ENCODE results near the gene GET4. TPM values are rescaled to one million over a fixed set of nuclear protein-coding genes. Genes with fewer than 3 reads are reported as not detected.
A peak's percentile ranks its signal among the peaks of the same experiment; 100 is the strongest.

The GET4 gene
- polyA plus RNA-seq, 1 of the 3 experiments (the other 2 are of a cell fraction) = 63.1 TPM

GRCh38 chr7:915291-916218, 39.2 kb downstream of the GET4 start:
- Histone ChIP-seq H3K27ac (ENCODE audit: low read depth in 2 of 2, low read length in 1 of 2) (peak overlapping the region in 1 of 2 experiments; percentile 30; a peak in 1 of 4 replicates), H3K9ac (no peak overlapping the region), H3K36me3 (replicated peaks in 1 of 2; ENCODE audit: control insufficient read depth in 1 of 2, insufficient read depth in 2 of 2, low read length in 1 of 2) (no peaks in the 10 kb centered on the region), H3K9me3 (no peaks in the 10 kb centered on the region), H2AFZ (ENCODE audit: low read depth) (no peak overlapping the region), H3F3A (replicated peaks; ENCODE audit: insufficient read depth) (peaks cover 4% of the 10 kb centered on the region), H3K9me2 (no peaks in the 10 kb centered on the region), H3K4me3 (ENCODE audit: low read depth in 2 of 2, low read length in 1 of 2) (no peak overlapping the region), H3K4me1 (ENCODE audit: control insufficient read depth in 1 of 2, insufficient read depth in 2 of 2, low read depth in 1 of 2, low read length in 1 of 2) (peaks cover 0 to 24% of the 10 kb centered on the region in 2 experiments; a peak in 1 of 4 replicates), H3K27me3 (ENCODE audit: insufficient read depth) (no peaks in the 10 kb centered on the region), H3K79me2 (ENCODE audit: insufficient read depth) (no peaks in the 10 kb centered on the region), H3K4me2 (no peak overlapping the region), H4K20me1 (ENCODE audit: insufficient read depth) (no peaks in the 10 kb centered on the region)
- 89% methylated on average over 43 of the region's 43 CpGs for WGBS (ENCODE audit: low lambda C conversion rate)
- TF ChIP-seq SIN3A (IDR thresholded peaks at IDR 0.05; ENCODE audit: borderline replicate concordance, low read depth, low read length) = no peak
- TF ChIP-seq CHD2 (IDR thresholded peaks at IDR 0.05; ENCODE audit: low read length, partially characterized antibody) = no peak
- no peak for TF ChIP-seq EP300 (IDR thresholded peaks at IDR 0.05; ENCODE audit: borderline replicate concordance in 1 of 2, low read depth in 1 of 2, low read length in 1 of 2)
- TF ChIP-seq RAD21 (IDR thresholded peaks at IDR 0.05; ENCODE audit: low read length) = no peak
- no peak for TF ChIP-seq RFX5 (IDR thresholded peaks at IDR 0.05; ENCODE audit: low read length)
- no peak for TF ChIP-seq MXI1 (IDR thresholded peaks at IDR 0.05; ENCODE audit: low read depth, low read length)
- no peak for TF ChIP-seq FOSL2 (IDR thresholded peaks at IDR 0.05; ENCODE audit: borderline replicate concordance, low read depth)
- TF ChIP-seq USF2 (IDR thresholded peaks at IDR 0.05; ENCODE audit: borderline replicate concordance, low read depth, low read length) = no peak
- TF ChIP-seq IRF3 (IDR thresholded peaks at IDR 0.05; ENCODE audit: low read depth, low read length) = no peak
- no peak for TF ChIP-seq USF1 (IDR thresholded peaks at IDR 0.05; ENCODE audit: borderline replicate concordance, low read depth)
- TF ChIP-seq FOXM1 (IDR thresholded peaks at IDR 0.05; ENCODE audit: low read depth) = no peak
- TF ChIP-seq NFIC (IDR thresholded peaks at IDR 0.05; ENCODE audit: borderline replicate concordance) = no peak
- TF ChIP-seq MEF2A (IDR thresholded peaks at IDR 0.05; ENCODE audit: borderline replicate concordance, low read depth) = no peak
- no peak for TF ChIP-seq TCF12 (IDR thresholded peaks at IDR 0.05)
- TF ChIP-seq FOXJ3 (CRISPR knock-in tag; IDR thresholded peaks at IDR 0.05) = no peak
- TF ChIP-seq RCOR1 (IDR thresholded peaks at IDR 0.05; ENCODE audit: low read length) = no peak
- no peak for TF ChIP-seq JUND (IDR thresholded peaks at IDR 0.05)
- TF ChIP-seq SMC3 (IDR thresholded peaks at IDR 0.05; ENCODE audit: low read depth, low read length) = no peak
- POLR2A ChIA-PET = interaction anchor here (0.7 kb wide), 1 partner anchor 8 kb away, joined by 3 read pairs; no protein-coding TSS in a partner anchor
- no peak for DNase-seq
- CTCF ChIA-PET = interaction anchor here (1.3 kb wide), 1 partner anchor 262 kb away, joined by 3 read pairs; no protein-coding TSS in a partner anchor
